ENCODE data around the gene MAML3.
A peak's percentile ranks its signal among the peaks of the same experiment; 100 is the strongest.

Gene MAML3

GRCh38 chr4:139799615-139800014 is 354.4 kb downstream of the MAML3 start:
- ATAC-seq (replicated peaks) (peak; percentile 12 to 20), DNase-seq (no peak)
- H3K4me3 Mint-ChIP-seq = no peak overlapping the region
- peaks cover 0 to 2% of the 10 kb centered on the region in 2 donors for H3K9me3 Mint-ChIP-seq
- H3K4me1 Mint-ChIP-seq = peaks cover 19 to 20% of the 10 kb centered on the region in 2 donors
- H3K36me3 Mint-ChIP-seq = no peaks in the 10 kb centered on the region
- no peak overlapping the region for H3K27ac Mint-ChIP-seq
- no peaks in the 10 kb centered on the region for H3K27me3 Mint-ChIP-seq

- Mint-ChIP-seq H3K4me3 (no peak overlapping the region), H3K27me3 (no peaks in the 10 kb centered on the region), H3K36me3 (no peaks in the 10 kb centered on the region), H3K4me1 (peaks cover 19 to 22% of the 10 kb centered on the region in 2 donors), H3K27ac (peak overlapping the region; percentile 83), H3K9me3 (peaks cover 0 to 2% of the 10 kb centered on the region in 2 donors)
- ATAC-seq (replicated peaks) (peak; percentile 97 to 99), DNase-seq (peak; percentile 36)
These were observed 355.5 kb downstream of the MAML3 start for GRCh38 chr4:139798456-139798855.

- Mint-ChIP-seq H3K4me1 (peaks cover 19 to 20% of the 10 kb centered on the region in 2 donors), H3K36me3 (no peaks in the 10 kb centered on the region), H3K27ac (peak overlapping the region; percentile 60), H3K4me3 (no peak overlapping the region), H3K27me3 (no peaks in the 10 kb centered on the region), H3K9me3 (peaks cover 0 to 1% of the 10 kb centered on the region in 2 donors)
- DNase-seq (no peak), ATAC-seq (replicated peaks) (no peak)
These were observed 356.7 kb downstream of the MAML3 start for GRCh38 chr4:139797287-139797686.

GRCh38 chr4:139795527-139796314 is 358.3 kb downstream of the MAML3 start:
- H3K27ac Mint-ChIP-seq = no peak overlapping the region
- H3K4me3 Mint-ChIP-seq = no peak overlapping the region
- H3K4me1 Mint-ChIP-seq = peaks cover 19 to 20% of the 10 kb centered on the region in 2 donors
- no peak for ATAC-seq (replicated peaks)
- H3K27me3 Mint-ChIP-seq = no peaks in the 10 kb centered on the region
- no peaks in the 10 kb centered on the region for H3K9me3 Mint-ChIP-seq
- no peaks in the 10 kb centered on the region for H3K36me3 Mint-ChIP-seq
- no peak for DNase-seq

- Mint-ChIP-seq H3K4me1 (peaks cover 15 to 16% of the 10 kb centered on the region in 2 donors), H3K27ac (no peak overlapping the region), H3K27me3 (peaks cover 0 to under 1% of the 10 kb centered on the region in 2 donors), H3K36me3 (no peaks in the 10 kb centered on the region), H3K9me3 (no peaks in the 10 kb centered on the region), H3K4me3 (no peak overlapping the region)
- DNase-seq (no peak), ATAC-seq (replicated peaks) (no peak)
These were observed 359.6 kb downstream of the MAML3 start for GRCh38 chr4:139794158-139794954.

GRCh38 chr4:139791681-139792080 is 362.3 kb downstream of the MAML3 start:
- Mint-ChIP-seq H3K36me3 (no peaks in the 10 kb centered on the region), H3K9me3 (no peaks in the 10 kb centered on the region), H3K4me3 (no peak overlapping the region), H3K4me1 (peaks cover 16 to 17% of the 10 kb centered on the region in 2 donors), H3K27ac (no peak overlapping the region), H3K27me3 (peaks cover 5% of the 10 kb centered on the region in 2 donors)
- ATAC-seq (replicated peaks) (no peak), DNase-seq (no peak)

GRCh38 chr4:139790291-139790690 is 363.7 kb downstream of the MAML3 start:
- no peak overlapping the region for H3K4me3 Mint-ChIP-seq
- no peak for DNase-seq
- no peak overlapping the region for H3K27ac Mint-ChIP-seq
- H3K4me1 Mint-ChIP-seq = peaks cover 18 to 25% of the 10 kb centered on the region in 2 donors
- peaks cover 5% of the 10 kb centered on the region in 2 donors for H3K27me3 Mint-ChIP-seq
- H3K36me3 Mint-ChIP-seq = no peaks in the 10 kb centered on the region
- no peak for ATAC-seq (replicated peaks)
- H3K9me3 Mint-ChIP-seq = no peaks in the 10 kb centered on the region

- H3K27ac Mint-ChIP-seq = no peak overlapping the region
- H3K4me3 Mint-ChIP-seq = no peak overlapping the region
- DNase-seq (no peak), ATAC-seq (replicated peaks) (peak in 1 of 2 donors; percentile 19)
- H3K27me3 Mint-ChIP-seq = peaks cover 5% of the 10 kb centered on the region in 2 donors
- no peaks in the 10 kb centered on the region for H3K9me3 Mint-ChIP-seq
- no peaks in the 10 kb centered on the region for H3K36me3 Mint-ChIP-seq
- H3K4me1 Mint-ChIP-seq = peaks cover 15 to 25% of the 10 kb centered on the region in 2 donors
These were observed 364.8 kb downstream of the MAML3 start for GRCh38 chr4:139789096-139789654.

- Mint-ChIP-seq H3K4me3 (peak overlapping the region in 1 of 2 donors; percentile 51), H3K27me3 (peaks cover 5% of the 10 kb centered on the region in 2 donors), H3K36me3 (no peaks in the 10 kb centered on the region), H3K9me3 (no peaks in the 10 kb centered on the region), H3K27ac (peak overlapping the region; percentile 15), H3K4me1 (peaks cover 15 to 25% of the 10 kb centered on the region in 2 donors)
- DNase-seq (no peak), ATAC-seq (replicated peaks) (peak; percentile 76 to 85)
These were observed 367.3 kb downstream of the MAML3 start for GRCh38 chr4:139786494-139787354.

- Mint-ChIP-seq H3K4me1 (peaks cover 15 to 25% of the 10 kb centered on the region in 2 donors), H3K27me3 (peaks cover 5% of the 10 kb centered on the region in 2 donors), H3K4me3 (no peak overlapping the region), H3K36me3 (no peaks in the 10 kb centered on the region), H3K27ac (no peak overlapping the region), H3K9me3 (no peaks in the 10 kb centered on the region)
- ATAC-seq (replicated peaks) = no peak
- DNase-seq = no peak
These were observed 368.6 kb downstream of the MAML3 start for GRCh38 chr4:139785356-139785755.

- Mint-ChIP-seq H3K9me3 (no peaks in the 10 kb centered on the region), H3K27ac (no peak overlapping the region), H3K36me3 (no peaks in the 10 kb centered on the region), H3K27me3 (peaks cover 0 to 5% of the 10 kb centered on the region in 2 donors), H3K4me3 (no peak overlapping the region), H3K4me1 (peaks cover 9 to 25% of the 10 kb centered on the region in 2 donors)
- DNase-seq (no peak), ATAC-seq (replicated peaks) (no peak)
These were observed 370.1 kb downstream of the MAML3 start for GRCh38 chr4:139783741-139784484.

- Mint-ChIP-seq H3K9me3 (no peaks in the 10 kb centered on the region), H3K4me3 (no peak overlapping the region), H3K4me1 (peaks cover 9 to 19% of the 10 kb centered on the region in 2 donors), H3K27ac (no peak overlapping the region), H3K27me3 (no peaks in the 10 kb centered on the region), H3K36me3 (no peaks in the 10 kb centered on the region)
- no peak for ATAC-seq (replicated peaks)
- no peak for DNase-seq
These were observed 371.0 kb downstream of the MAML3 start for GRCh38 chr4:139782926-139783522.

GRCh38 chr4:139781066-139781465 is 372.9 kb downstream of the MAML3 start:
- DNase-seq = no peak
- H3K9me3 Mint-ChIP-seq = no peaks in the 10 kb centered on the region
- H3K4me1 Mint-ChIP-seq = peaks cover 0 to 2% of the 10 kb centered on the region in 2 donors
- no peak overlapping the region for H3K27ac Mint-ChIP-seq
- ATAC-seq (replicated peaks) = no peak
- H3K4me3 Mint-ChIP-seq = no peak overlapping the region
- no peaks in the 10 kb centered on the region for H3K36me3 Mint-ChIP-seq
- no peaks in the 10 kb centered on the region for H3K27me3 Mint-ChIP-seq

Measured in stimulated activated naive B cell treated with anti-CD40 and anti-IgM and Interleukin-4, amounts not matched to agents 10 μg/mL and 1 μg/mL and 100 μg/mL, for 72 hours (primary cell).